ENCODE data around the gene TBC1D1. TPM values are rescaled to one million over a fixed set of nuclear protein-coding genes. Genes with fewer than 3 reads are reported as not detected.

The TBC1D1 gene
- total and polyA plus RNA-seq, 2 donors (not counting 1 experiment from before 2014, with no cell fraction given) = 39.7 to 90.0 TPM

- H3K4me1 ChIP-seq (ENCODE audit: control insufficient read depth, extremely low read depth, insufficient read depth, low read length) = no peaks in the 10 kb centered on the region
- no peak for TF ChIP-seq EZH2 (IDR thresholded peaks at IDR 0.05; ENCODE audit: low read length, missing control alignments)
- TF ChIP-seq, protein P1, sequence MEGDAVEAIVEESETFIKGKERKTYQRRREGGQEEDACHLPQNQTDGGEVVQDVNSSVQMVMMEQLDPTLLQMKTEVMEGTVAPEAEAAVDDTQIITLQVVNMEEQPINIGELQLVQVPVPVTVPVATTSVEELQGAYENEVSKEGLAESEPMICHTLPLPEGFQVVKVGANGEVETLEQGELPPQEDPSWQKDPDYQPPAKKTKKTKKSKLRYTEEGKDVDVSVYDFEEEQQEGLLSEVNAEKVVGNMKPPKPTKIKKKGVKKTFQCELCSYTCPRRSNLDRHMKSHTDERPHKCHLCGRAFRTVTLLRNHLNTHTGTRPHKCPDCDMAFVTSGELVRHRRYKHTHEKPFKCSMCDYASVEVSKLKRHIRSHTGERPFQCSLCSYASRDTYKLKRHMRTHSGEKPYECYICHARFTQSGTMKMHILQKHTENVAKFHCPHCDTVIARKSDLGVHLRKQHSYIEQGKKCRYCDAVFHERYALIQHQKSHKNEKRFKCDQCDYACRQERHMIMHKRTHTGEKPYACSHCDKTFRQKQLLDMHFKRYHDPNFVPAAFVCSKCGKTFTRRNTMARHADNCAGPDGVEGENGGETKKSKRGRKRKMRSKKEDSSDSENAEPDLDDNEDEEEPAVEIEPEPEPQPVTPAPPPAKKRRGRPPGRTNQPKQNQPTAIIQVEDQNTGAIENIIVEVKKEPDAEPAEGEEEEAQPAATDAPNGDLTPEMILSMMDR (conservative IDR thresholded peaks at IDR 0.05 in 1 of 2, IDR thresholded peaks at IDR 0.05 in 1 of 2; ENCODE audit: low read depth in 1 of 2, low read length in 2 of 2) = no peak
- H3K4me3 ChIP-seq (replicated peaks in 1 of 4; ENCODE audit: control extremely low read depth in 1 of 4, insufficient read depth in 1 of 4, low read depth in 3 of 4, low read length in 4 of 4) = no peak overlapping the region
- no peak for DNase-seq (ENCODE audit: low read depth in 2 of 2)
- H3K27me3 ChIP-seq (ENCODE audit: control insufficient read depth, insufficient read depth, low read length) = no peaks in the 10 kb centered on the region
- no peaks in the 10 kb centered on the region for H3K9me3 ChIP-seq (ENCODE audit: control insufficient read depth, insufficient read depth, low read depth, low read length)
- H3K4me2 ChIP-seq (ENCODE audit: extremely low read depth, insufficient read depth, low read length) = peak overlapping the region; percentile 36
- H2AFZ ChIP-seq (ENCODE audit: low read length) = no peak overlapping the region
- H3K79me2 ChIP-seq (ENCODE audit: control insufficient read depth, insufficient read depth, low read length) = peaks cover 3% of the 10 kb centered on the region
- no peaks in the 10 kb centered on the region for H3K36me3 ChIP-seq (ENCODE audit: control insufficient read depth, insufficient read depth, low read length)
- no peaks in the 10 kb centered on the region for H4K20me1 ChIP-seq (ENCODE audit: control insufficient read depth, extremely low read depth, insufficient read depth, low read length)
- no peak overlapping the region for H3K27ac ChIP-seq (ENCODE audit: insufficient read depth, low read length)
- H3K9ac ChIP-seq (ENCODE audit: insufficient read depth, low read length) = no peak overlapping the region
Observed at GRCh38 chr4:38009949-38010348, 119.1 kb downstream of the TBC1D1 start.

GRCh38 chr4:38011511-38012162 lies 120.8 kb downstream of the TBC1D1 start:
- Histone ChIP-seq H3K9me3 (ENCODE audit: control insufficient read depth, insufficient read depth, low read depth, low read length) (no peaks in the 10 kb centered on the region), H3K79me2 (ENCODE audit: control insufficient read depth, insufficient read depth, low read length) (peaks cover 3% of the 10 kb centered on the region), H3K27ac (ENCODE audit: insufficient read depth, low read length) (no peak overlapping the region), H3K9ac (ENCODE audit: insufficient read depth, low read length) (no peak overlapping the region), H3K4me3 (replicated peaks in 1 of 4; ENCODE audit: control extremely low read depth in 1 of 4, insufficient read depth in 1 of 4, low read depth in 3 of 4, low read length in 4 of 4) (no peak overlapping the region), H3K36me3 (ENCODE audit: control insufficient read depth, insufficient read depth, low read length) (no peaks in the 10 kb centered on the region), H3K27me3 (ENCODE audit: control insufficient read depth, insufficient read depth, low read length) (no peaks in the 10 kb centered on the region), H3K4me1 (ENCODE audit: control insufficient read depth, extremely low read depth, insufficient read depth, low read length) (no peaks in the 10 kb centered on the region), H4K20me1 (ENCODE audit: control insufficient read depth, extremely low read depth, insufficient read depth, low read length) (no peaks in the 10 kb centered on the region), H2AFZ (ENCODE audit: low read length) (no peak overlapping the region), H3K4me2 (ENCODE audit: extremely low read depth, insufficient read depth, low read length) (no peak overlapping the region)
- no peak for DNase-seq (ENCODE audit: low read depth in 2 of 2)
- no peak for TF ChIP-seq EZH2 (IDR thresholded peaks at IDR 0.05; ENCODE audit: low read length, missing control alignments)
- TF ChIP-seq, protein P1 (conservative IDR thresholded peaks at IDR 0.05 in 1 of 2, IDR thresholded peaks at IDR 0.05 in 1 of 2; ENCODE audit: low read depth in 1 of 2, low read length in 2 of 2) = no peak

GRCh38 chr4:38013461-38014366 lies 122.8 kb downstream of the TBC1D1 start:
- Histone ChIP-seq H3K36me3 (ENCODE audit: control insufficient read depth, insufficient read depth, low read length) (no peaks in the 10 kb centered on the region), H3K27ac (ENCODE audit: insufficient read depth, low read length) (no peak overlapping the region), H3K79me2 (ENCODE audit: control insufficient read depth, insufficient read depth, low read length) (peaks cover 3% of the 10 kb centered on the region), H3K9ac (ENCODE audit: insufficient read depth, low read length) (no peak overlapping the region), H4K20me1 (ENCODE audit: control insufficient read depth, extremely low read depth, insufficient read depth, low read length) (no peaks in the 10 kb centered on the region), H3K27me3 (ENCODE audit: control insufficient read depth, insufficient read depth, low read length) (no peaks in the 10 kb centered on the region), H3K4me2 (ENCODE audit: extremely low read depth, insufficient read depth, low read length) (no peak overlapping the region), H3K9me3 (ENCODE audit: control insufficient read depth, insufficient read depth, low read depth, low read length) (no peaks in the 10 kb centered on the region), H3K4me3 (replicated peaks in 1 of 4; ENCODE audit: control extremely low read depth in 1 of 4, insufficient read depth in 1 of 4, low read depth in 3 of 4, low read length in 4 of 4) (no peak overlapping the region), H2AFZ (ENCODE audit: low read length) (no peak overlapping the region), H3K4me1 (ENCODE audit: control insufficient read depth, extremely low read depth, insufficient read depth, low read length) (no peaks in the 10 kb centered on the region)
- TF ChIP-seq EZH2 (IDR thresholded peaks at IDR 0.05; ENCODE audit: low read length, missing control alignments) = no peak
- TF ChIP-seq, protein P1 (conservative IDR thresholded peaks at IDR 0.05 in 1 of 2, IDR thresholded peaks at IDR 0.05 in 1 of 2; ENCODE audit: low read depth in 1 of 2, low read length in 2 of 2) = no peak
- DNase-seq (ENCODE audit: low read depth in 2 of 2) = peak; percentile 28 to 49
